ENCODE measurements around the gene EEPD1.

Gene EEPD1

GRCh38 chr7:36300696-36301350, 147.8 kb downstream of the EEPD1 start:
- no peak for DNase-seq (ENCODE audit: low spot score)

GRCh38 chr7:36301914-36302771, 149.1 kb downstream of the EEPD1 start:
- DNase-seq (ENCODE audit: low spot score) = no peak

- no peak for DNase-seq (ENCODE audit: low spot score)
Measured at GRCh38 chr7:36303202-36304098, 150.4 kb downstream of the EEPD1 start.

- DNase-seq (ENCODE audit: low spot score) = no peak
Measured at GRCh38 chr7:36304099-36304425, 151.0 kb downstream of the EEPD1 start.

GRCh38 chr7:36305226-36305625, 152.2 kb downstream of the EEPD1 start:
- DNase-seq (ENCODE audit: low spot score) = no peak

- no peak for DNase-seq (ENCODE audit: low spot score)
Measured at GRCh38 chr7:36305648-36306047, 152.6 kb downstream of the EEPD1 start.

- DNase-seq (ENCODE audit: low spot score) = no peak
Measured at GRCh38 chr7:36306222-36306621, 153.2 kb downstream of the EEPD1 start.

GRCh38 chr7:36306722-36307121, 153.7 kb downstream of the EEPD1 start:
- no peak for DNase-seq (ENCODE audit: low spot score)

GRCh38 chr7:36308031-36308430, 155.0 kb downstream of the EEPD1 start:
- no peak for DNase-seq (ENCODE audit: low spot score)

- no peak for DNase-seq (ENCODE audit: low spot score)
Measured at GRCh38 chr7:36309301-36309700, 156.2 kb downstream of the EEPD1 start.

GRCh38 chr7:36309716-36310115, 156.7 kb downstream of the EEPD1 start:
- DNase-seq (ENCODE audit: low spot score) = no peak

- DNase-seq (ENCODE audit: low spot score) = no peak
Measured at GRCh38 chr7:36310897-36311296, 157.8 kb downstream of the EEPD1 start.

GRCh38 chr7:36311539-36311938, 158.5 kb downstream of the EEPD1 start:
- no peak for DNase-seq (ENCODE audit: low spot score)

GRCh38 chr7:36312064-36312914, 159.2 kb downstream of the EEPD1 start:
- peak; percentile 24 for DNase-seq (ENCODE audit: low spot score)

- DNase-seq (ENCODE audit: low spot score) = no peak
Measured at GRCh38 chr7:36312915-36313334, 159.9 kb downstream of the EEPD1 start.

GRCh38 chr7:36313607-36314006, 160.6 kb downstream of the EEPD1 start:
- no peak for DNase-seq (ENCODE audit: low spot score)

GRCh38 chr7:36314491-36314890, 161.4 kb downstream of the EEPD1 start:
- no peak for DNase-seq (ENCODE audit: low spot score)

- no peak for DNase-seq (ENCODE audit: low spot score)
Measured at GRCh38 chr7:36315309-36315944, 162.4 kb downstream of the EEPD1 start.

GRCh38 chr7:36316319-36316718, 163.3 kb downstream of the EEPD1 start:
- no peak for DNase-seq (ENCODE audit: low spot score)

GRCh38 chr7:36317276-36317675, 164.2 kb downstream of the EEPD1 start:
- DNase-seq (ENCODE audit: low spot score) = no peak

GRCh38 chr7:36318116-36318515, 165.1 kb downstream of the EEPD1 start:
- DNase-seq (ENCODE audit: low spot score) = no peak

Measured in CD4-positive, alpha-beta T cell treated with Interleukin-6 at 100 ng/mL for 8 hours (primary cell).